ENCODE results near the gene CYP4F22. TPM values are rescaled to one million over a fixed set of nuclear protein-coding genes. Genes with fewer than 3 reads are reported as not detected.
A peak's percentile ranks its signal among the peaks of the same experiment; 100 is the strongest.

The CYP4F22 gene
- total RNA-seq, 1 experiment from 2014 or later, result 4.9 TPM

DNA sequence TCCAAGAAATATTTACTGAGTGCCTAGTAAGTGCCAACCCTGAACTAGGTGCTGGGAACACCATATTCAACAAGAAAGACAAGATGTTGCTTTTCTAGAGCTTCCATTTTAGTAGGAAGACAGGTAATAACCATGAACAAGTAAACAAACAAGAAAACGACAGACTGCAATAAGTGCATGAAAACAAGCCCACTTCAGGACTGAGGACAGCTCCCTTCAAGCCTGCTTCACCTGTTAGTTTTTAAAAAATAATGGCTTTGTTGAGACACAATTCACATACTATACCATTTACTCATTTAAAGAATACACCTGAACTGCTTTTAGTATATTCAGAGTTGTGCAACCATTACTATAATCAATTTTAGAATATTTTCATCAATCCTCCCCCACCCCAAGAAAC, 30.4 kb downstream of the CYP4F22 start:
- RAD21 ChIA-PET (ENCODE audit: low non-redundant PET in 1 of 2, low total read pairs in 2 of 2, uncharacterized antibody in 2 of 2, unreplicated experiment in 2 of 2), result no interaction called here
- no peaks in the 10 kb centered on the region for H3K9me2 ChIP-seq (ENCODE audit: insufficient read depth)
- H3K9ac ChIP-seq (ENCODE audit: low read length), result no peak overlapping the region
- intact Hi-C loops (cut with micrococcal nuclease), result no loop called here
- H3K4me1 ChIP-seq (ENCODE audit: control insufficient read depth in 1 of 2, insufficient read depth in 2 of 2, low read length in 2 of 2), result peaks cover 0 to 8% of the 10 kb centered on the region in 2 experiments; a peak in 3 of 4 replicates
- ATAC-seq (no peak), DNase-seq (ENCODE audit: low read depth, low spot score) (no peak)
- no peaks in the 10 kb centered on the region for H3K9me3 ChIP-seq (ENCODE audit: control insufficient read depth in 1 of 2, insufficient read depth in 1 of 2, low read depth in 1 of 2, low read length in 2 of 2)
- H2AFZ ChIP-seq (ENCODE audit: low read depth, low read length, poor library complexity, severe bottlenecking), result no peak overlapping the region
- H3K79me2 ChIP-seq (ENCODE audit: insufficient read depth, low read length), result no peaks in the 10 kb centered on the region
- no peak overlapping the region for H3K4me2 ChIP-seq (ENCODE audit: low read length)
- H3K4me3 ChIP-seq (replicated peaks in 1 of 2; ENCODE audit: low read depth in 1 of 2, low read length in 2 of 2), result no peak overlapping the region
- no peaks in the 10 kb centered on the region for H3K36me3 ChIP-seq (ENCODE audit: control insufficient read depth in 1 of 2, insufficient read depth in 2 of 2, low read length in 2 of 2)
- CTCF ChIA-PET, result no interaction called here
- no TSS peak for BruUV-seq (replicated peaks)
- H3K27me3 ChIP-seq (ENCODE audit: insufficient read depth, low read length), result no peaks in the 10 kb centered on the region
- POLR2A ChIA-PET, result no interaction called here
- no peak overlapping the region for H3K27ac ChIP-seq (ENCODE audit: low read depth, low read length)
- TF ChIP-seq, protein P1, sequence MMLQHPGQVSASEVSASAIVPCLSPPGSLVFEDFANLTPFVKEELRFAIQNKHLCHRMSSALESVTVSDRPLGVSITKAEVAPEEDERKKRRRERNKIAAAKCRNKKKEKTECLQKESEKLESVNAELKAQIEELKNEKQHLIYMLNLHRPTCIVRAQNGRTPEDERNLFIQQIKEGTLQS (IDR thresholded peaks at IDR 0.05), result no peak
- TF ChIP-seq, protein P2, sequence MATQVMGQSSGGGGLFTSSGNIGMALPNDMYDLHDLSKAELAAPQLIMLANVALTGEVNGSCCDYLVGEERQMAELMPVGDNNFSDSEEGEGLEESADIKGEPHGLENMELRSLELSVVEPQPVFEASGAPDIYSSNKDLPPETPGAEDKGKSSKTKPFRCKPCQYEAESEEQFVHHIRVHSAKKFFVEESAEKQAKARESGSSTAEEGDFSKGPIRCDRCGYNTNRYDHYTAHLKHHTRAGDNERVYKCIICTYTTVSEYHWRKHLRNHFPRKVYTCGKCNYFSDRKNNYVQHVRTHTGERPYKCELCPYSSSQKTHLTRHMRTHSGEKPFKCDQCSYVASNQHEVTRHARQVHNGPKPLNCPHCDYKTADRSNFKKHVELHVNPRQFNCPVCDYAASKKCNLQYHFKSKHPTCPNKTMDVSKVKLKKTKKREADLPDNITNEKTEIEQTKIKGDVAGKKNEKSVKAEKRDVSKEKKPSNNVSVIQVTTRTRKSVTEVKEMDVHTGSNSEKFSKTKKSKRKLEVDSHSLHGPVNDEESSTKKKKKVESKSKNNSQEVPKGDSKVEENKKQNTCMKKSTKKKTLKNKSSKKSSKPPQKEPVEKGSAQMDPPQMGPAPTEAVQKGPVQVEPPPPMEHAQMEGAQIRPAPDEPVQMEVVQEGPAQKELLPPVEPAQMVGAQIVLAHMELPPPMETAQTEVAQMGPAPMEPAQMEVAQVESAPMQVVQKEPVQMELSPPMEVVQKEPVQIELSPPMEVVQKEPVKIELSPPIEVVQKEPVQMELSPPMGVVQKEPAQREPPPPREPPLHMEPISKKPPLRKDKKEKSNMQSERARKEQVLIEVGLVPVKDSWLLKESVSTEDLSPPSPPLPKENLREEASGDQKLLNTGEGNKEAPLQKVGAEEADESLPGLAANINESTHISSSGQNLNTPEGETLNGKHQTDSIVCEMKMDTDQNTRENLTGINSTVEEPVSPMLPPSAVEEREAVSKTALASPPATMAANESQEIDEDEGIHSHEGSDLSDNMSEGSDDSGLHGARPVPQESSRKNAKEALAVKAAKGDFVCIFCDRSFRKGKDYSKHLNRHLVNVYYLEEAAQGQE (IDR thresholded peaks at IDR 0.05; ENCODE audit: low read depth), result peak; percentile 75
- no peaks in the 10 kb centered on the region for H4K20me1 ChIP-seq (ENCODE audit: insufficient read depth)

DNA sequence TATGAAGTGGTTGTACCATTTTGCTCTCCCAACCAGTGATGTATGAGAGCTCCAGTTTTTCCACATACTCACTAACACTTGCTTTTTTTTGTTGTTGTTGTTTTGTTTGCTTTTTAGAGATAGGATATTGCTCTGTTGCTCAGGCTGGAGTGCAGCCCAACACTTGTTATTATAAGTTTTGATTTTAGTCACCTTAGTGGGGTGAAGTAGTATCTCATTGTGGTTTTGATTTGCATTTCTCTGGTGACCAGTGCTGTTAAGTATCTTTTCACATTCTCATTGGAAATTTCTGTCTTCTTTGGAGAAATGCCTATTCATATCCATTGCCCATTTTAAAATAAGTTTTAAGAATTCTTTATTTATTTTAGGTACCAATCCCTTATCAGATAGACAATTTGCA, 31.3 kb downstream of the CYP4F22 start:
- intact Hi-C loops (cut with micrococcal nuclease), result no loop called here
- H3K27me3 ChIP-seq (ENCODE audit: insufficient read depth, low read length), result no peaks in the 10 kb centered on the region

More for the DNA sequence above, 31.3 kb downstream of the CYP4F22 start:
- DNase-seq (ENCODE audit: low read depth, low spot score) (no peak), ATAC-seq (no peak)
- BruUV-seq (replicated peaks), result no TSS peak
- Histone ChIP-seq H3K9me2 (ENCODE audit: insufficient read depth) (no peaks in the 10 kb centered on the region), H3K9ac (ENCODE audit: low read length) (no peak overlapping the region), H3K79me2 (ENCODE audit: insufficient read depth, low read length) (no peaks in the 10 kb centered on the region), H3K9me3 (ENCODE audit: control insufficient read depth in 1 of 2, insufficient read depth in 1 of 2, low read depth in 1 of 2, low read length in 2 of 2) (no peaks in the 10 kb centered on the region), H3K4me3 (replicated peaks in 1 of 2; ENCODE audit: low read depth in 1 of 2, low read length in 2 of 2) (no peak overlapping the region), H3K36me3 (ENCODE audit: control insufficient read depth in 1 of 2, insufficient read depth in 2 of 2, low read length in 2 of 2) (no peaks in the 10 kb centered on the region), H3K4me1 (ENCODE audit: control insufficient read depth in 1 of 2, insufficient read depth in 2 of 2, low read length in 2 of 2) (peaks cover 0 to 8% of the 10 kb centered on the region in 2 experiments; a peak in 3 of 4 replicates), H4K20me1 (ENCODE audit: insufficient read depth) (no peaks in the 10 kb centered on the region), H3K27ac (ENCODE audit: low read depth, low read length) (no peak overlapping the region), H3K4me2 (ENCODE audit: low read length) (no peak overlapping the region), H2AFZ (ENCODE audit: low read depth, low read length, poor library complexity, severe bottlenecking) (no peak overlapping the region)
- TF ChIP-seq POLR2A (IDR thresholded peaks at IDR 0.05; ENCODE audit: borderline replicate concordance, extremely low read depth, insufficient read depth, insufficient read length) (no peak), CEBPB (IDR thresholded peaks at IDR 0.05; ENCODE audit: low read depth) (no peak), EZH2phosphoT487 (IDR thresholded peaks at IDR 0.05; ENCODE audit: borderline replicate concordance) (no peak), YY1 (IDR thresholded peaks at IDR 0.05; ENCODE audit: extremely low read depth, insufficient replicate concordance, low read depth, low read length) (no peak), RAD21 (IDR thresholded peaks at IDR 0.05; ENCODE audit: low read depth) (no peak)
- TF ChIP-seq, protein P2 (IDR thresholded peaks at IDR 0.05; ENCODE audit: low read depth), result no peak
- TF ChIP-seq, protein P1 (IDR thresholded peaks at IDR 0.05), result no peak
- ChIA-PET POLR2A (no interaction called here), CTCF (no interaction called here), RAD21 (ENCODE audit: low non-redundant PET in 1 of 2, low total read pairs in 2 of 2, uncharacterized antibody in 2 of 2, unreplicated experiment in 2 of 2) (no interaction called here)

Measured in HCT116 (cell line).